ENCODE data around the gene PLEKHH2.

DNA sequence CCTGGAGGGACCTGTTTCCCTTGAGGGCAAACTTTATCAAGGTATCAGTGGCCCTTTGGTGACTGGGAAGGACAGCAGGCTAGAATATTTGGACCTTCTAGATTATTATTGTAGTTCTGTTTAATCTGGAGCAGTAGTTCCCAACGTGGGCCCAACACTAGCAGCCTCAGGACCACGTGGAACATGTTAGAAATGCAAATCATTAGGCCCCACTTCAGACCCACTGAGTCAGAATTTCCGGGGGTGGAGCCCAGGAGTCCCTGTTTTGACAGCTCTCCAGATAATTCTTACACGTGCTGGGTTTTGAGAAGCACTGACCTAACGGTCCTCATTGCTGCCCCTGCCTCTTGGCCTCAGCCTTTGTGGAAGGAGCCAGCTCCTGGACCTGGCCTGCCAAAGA is 111.3 kb downstream of the PLEKHH2 start:
- TF ChIP-seq NR3C1 (CRISPR knock-in tag; IDR thresholded peaks at IDR 0.05) (no peak), RAD21 (CRISPR knock-in tag; IDR thresholded peaks at IDR 0.05) (no peak), ZNF460 (CRISPR knock-in tag; IDR thresholded peaks at IDR 0.05; ENCODE audit: borderline replicate concordance) (no peak), ETS1 (CRISPR knock-in tag; IDR thresholded peaks at IDR 0.05) (no peak), ZNF678 (CRISPR knock-in tag; IDR thresholded peaks at IDR 0.05) (no peak), ZNF792 (CRISPR knock-in tag; IDR thresholded peaks at IDR 0.05) (no peak), ZNF317 (CRISPR knock-in tag; IDR thresholded peaks at IDR 0.05) (no peak)
- TF ChIP-seq, protein P1, sequence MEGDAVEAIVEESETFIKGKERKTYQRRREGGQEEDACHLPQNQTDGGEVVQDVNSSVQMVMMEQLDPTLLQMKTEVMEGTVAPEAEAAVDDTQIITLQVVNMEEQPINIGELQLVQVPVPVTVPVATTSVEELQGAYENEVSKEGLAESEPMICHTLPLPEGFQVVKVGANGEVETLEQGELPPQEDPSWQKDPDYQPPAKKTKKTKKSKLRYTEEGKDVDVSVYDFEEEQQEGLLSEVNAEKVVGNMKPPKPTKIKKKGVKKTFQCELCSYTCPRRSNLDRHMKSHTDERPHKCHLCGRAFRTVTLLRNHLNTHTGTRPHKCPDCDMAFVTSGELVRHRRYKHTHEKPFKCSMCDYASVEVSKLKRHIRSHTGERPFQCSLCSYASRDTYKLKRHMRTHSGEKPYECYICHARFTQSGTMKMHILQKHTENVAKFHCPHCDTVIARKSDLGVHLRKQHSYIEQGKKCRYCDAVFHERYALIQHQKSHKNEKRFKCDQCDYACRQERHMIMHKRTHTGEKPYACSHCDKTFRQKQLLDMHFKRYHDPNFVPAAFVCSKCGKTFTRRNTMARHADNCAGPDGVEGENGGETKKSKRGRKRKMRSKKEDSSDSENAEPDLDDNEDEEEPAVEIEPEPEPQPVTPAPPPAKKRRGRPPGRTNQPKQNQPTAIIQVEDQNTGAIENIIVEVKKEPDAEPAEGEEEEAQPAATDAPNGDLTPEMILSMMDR (CRISPR knock-in tag; IDR thresholded peaks at IDR 0.05), result no peak
